HG03280 (cell line): Measurements from ENCODE around the gene PARP3.
A peak's percentile ranks its signal among the peaks of the same experiment; 100 is the strongest.
"Not testable (repeated sequence)": the region's sequence is repeated elsewhere in the genome, so short reads cannot be mapped to it uniquely, and the experiment has no call there.

Experiments
- ATAC-seq: cut with Tn5 transposase; IDR thresholded peaks from one replicate; pipeline ENCODE4 v1.9.1; 2021; ENCODE audit warnings: mild to moderate bottlenecking, moderate library complexity; ENCODE audit not compliant: unreplicated experiment

The PARP3 gene

DNA sequence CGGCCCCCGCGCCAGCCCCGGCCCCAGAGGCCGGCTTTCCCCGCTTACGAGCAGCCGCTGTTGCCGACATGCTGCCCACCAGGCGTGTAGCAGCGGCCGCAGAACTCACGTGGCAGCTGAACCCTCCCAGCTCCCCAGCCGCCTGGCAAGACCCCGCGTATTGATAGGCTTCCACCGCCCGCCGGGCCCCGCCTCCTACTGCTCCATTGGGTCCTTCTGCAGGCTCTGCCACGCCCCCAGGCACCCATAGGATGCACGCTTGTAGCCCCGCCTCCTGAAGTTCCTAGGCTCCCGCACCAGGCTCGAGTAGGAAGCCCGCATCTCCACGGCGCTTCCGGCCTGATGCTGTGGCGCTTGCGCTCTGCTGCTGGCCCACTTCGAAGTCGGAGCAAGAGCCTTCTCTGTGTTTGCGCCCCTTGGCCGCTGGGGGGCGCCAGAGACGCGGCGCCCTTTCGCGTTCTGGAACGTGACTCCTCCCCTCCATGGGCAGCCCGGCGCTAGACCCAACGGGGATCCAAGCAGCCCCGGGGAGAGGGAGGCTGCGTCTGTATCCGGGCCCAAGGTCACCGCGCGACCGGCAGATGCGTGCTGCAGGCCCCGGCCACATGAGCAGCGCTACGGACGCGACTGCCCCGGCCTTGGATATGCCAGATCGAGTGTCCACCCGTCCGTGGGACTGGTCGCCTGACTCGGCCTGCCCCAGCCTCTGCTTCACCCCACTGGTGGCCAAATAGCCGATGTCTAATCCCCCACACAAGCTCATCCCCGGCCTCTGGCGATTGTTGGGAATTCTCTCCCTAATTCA is at the start of gene PARP3, which contains the start of gene RRP9:
TSS of gene PARP3 (plus strand) at position 566 of the 805 bp plus-strand sequence. CDS start 993 bp downstream, outside the sequence.
TSS of gene RRP9 (minus strand) at position 107 of the 805 bp plus-strand sequence. CDS start at position 70, 37 bp downstream.
- peak; percentile 92 for ATAC-seq

DNA sequence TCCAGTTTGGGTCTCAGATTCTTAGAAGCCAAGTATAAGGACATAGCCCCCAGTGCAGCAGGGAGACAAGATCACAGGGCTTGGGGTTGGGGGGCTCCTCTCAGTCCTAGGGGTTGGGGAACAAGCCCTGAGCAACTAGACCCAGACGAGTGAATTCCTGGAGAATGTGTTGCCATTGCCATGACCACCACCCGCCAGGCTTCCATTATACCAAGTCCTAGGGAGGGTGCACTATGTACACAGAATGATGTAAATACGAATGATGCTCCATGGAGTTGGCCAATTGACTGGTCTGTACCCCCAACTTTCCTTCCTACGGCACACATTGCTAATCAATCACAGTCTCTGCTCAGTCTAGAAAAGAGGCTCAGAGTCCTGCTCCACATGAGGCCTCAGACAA is 47.8 kb upstream of the PARP3 start:
- ATAC-seq: no peak

DNA sequence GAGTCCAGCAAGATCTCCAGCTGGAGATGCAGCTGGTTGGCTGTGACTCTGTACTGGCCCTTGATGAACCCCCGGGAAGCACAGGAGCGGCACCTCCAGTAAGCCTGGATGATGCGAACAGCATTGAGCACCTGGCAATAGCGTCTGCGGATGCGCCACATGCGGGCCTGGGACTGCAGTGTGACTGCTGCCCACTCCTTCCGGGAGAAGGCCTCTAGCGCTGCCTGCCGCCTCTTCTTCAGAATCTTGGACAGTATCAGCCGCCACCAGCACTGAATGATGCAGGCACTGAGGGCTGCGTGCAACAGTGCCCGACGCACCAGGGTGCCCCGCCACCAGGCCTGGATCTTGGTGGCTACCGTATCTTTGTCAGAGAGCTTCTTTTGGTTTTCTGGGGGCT is 47.2 kb upstream of the PARP3 start:
- ATAC-seq: no peak

DNA sequence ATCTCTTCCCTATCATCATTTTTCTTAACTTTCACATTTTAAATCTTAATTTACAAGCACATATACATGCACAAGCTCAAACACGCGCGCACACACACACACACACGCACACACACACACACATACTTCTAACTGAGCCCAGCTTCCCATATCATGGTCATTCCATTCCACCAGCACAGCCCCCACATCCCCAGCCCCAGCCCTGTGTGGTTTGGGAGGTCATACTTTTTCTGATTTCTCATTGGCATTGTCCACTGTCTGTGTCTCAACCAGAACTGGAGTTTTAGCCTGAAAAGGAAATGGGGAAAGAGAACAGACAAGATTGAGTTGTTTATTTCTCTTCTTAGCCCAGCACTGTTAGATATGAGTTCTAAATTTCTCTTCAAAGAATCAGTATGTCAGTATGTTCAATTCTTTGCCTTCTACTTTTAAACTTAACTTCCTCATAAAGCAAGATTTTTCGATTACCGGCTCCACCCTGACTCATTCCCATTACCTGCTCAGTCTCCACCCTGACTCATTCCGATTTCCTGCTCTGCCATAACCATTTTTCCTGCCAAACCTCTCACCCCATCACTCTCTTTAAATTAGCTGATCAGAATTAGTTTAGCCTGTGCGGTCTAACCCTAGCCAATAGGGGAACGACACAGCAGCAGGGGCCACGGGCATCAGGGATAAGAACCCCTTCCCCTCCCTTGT is 45.4 kb upstream of the PARP3 start:
- ATAC-seq: no peak

DNA sequence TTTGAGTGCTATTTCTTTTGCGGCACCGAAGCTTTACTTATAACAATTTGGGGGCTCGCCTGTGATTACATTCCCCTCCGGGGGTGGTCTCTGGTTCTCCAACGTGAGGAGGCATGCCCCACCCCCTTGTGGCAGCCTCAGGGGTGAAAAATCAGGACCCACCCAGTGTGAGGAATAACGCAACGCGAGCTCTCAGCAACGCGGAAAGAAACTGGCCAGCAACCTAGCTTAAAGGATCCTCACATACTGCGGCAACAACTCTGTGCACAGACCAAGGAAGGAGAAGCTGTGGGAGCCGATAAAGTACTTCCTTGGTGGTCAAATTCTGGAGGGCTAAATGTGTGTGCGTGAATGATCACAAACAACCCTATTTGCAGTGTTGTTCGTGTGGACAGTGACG is 44.8 kb upstream of the PARP3 start:
- no peak for ATAC-seq

DNA sequence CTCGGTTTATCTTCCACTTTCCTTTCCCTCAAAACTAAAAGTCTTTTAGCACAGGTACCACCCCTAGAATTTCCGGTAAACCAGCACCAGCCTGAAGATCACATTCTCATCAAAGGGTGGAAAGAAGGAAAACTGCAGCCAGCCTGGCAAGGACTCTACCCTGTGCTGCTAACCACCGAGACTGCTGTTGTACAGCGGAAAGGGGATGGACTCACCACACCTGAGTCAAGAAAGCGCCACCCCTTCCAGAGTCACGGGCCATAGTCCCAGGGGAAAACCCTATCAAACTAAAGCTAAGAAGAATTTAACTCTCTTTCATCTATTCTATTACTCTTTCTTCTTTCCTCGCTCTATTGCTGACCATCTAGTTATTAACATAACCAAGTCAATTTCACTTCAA is 42.1 kb upstream of the PARP3 start:
- not testable (repeated sequence) for ATAC-seq

DNA sequence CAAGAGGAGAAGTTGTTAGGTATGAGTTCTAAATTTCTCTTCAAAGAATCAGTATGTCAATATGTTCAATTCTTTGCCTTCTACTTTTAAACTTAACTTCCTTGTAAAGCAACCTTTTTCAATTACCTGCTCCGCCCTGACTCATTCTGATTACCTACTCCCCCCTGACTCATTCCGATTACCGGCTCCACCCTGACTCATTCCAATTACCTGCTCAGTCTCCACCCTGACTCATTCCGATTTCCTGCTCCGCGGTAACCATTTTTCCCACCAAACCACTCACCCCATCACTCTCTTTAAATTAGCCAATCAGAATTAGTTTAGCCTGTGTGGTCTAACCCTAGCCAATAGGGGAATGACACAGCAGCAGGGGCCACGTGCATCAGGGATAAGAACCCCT is 39.8 kb upstream of the PARP3 start:
- not testable (repeated sequence) for ATAC-seq

DNA sequence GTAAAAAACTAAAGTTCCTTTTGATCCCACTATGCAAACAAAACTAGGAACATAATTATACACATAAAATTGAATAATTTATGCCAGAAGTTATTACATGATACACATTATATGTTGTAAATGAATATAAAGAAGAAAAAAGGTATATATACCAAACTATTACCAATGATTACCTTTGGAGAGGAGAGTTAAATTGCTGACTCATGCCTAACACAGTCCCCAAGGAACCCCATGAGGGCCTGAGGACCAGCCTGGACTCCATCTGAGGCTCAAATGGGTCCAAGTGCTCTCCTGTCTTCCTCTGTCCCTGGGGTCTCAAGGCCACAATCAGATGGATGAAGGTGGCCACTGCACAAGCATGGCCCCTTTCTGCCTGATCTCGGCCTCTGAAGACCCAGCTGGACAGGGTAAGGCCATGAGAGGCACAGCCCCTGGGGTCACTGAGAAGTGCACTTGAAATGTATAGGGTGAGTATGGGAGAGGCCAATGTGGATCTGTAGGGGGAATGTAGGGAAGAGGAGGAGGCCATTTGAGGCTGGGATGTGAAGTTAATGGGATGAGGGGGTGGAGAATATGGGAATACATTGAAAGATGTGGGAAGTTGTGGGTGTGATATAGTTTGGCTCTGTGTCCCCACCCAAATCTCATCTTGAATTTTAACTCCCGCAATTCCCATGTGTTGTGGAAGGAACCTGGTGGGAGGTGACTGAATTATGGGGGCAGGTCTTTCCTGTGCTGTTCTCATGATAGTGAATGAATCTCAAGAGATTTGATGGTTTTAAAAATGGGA is 37.9 kb upstream of the PARP3 start:
- no peak for ATAC-seq

DNA sequence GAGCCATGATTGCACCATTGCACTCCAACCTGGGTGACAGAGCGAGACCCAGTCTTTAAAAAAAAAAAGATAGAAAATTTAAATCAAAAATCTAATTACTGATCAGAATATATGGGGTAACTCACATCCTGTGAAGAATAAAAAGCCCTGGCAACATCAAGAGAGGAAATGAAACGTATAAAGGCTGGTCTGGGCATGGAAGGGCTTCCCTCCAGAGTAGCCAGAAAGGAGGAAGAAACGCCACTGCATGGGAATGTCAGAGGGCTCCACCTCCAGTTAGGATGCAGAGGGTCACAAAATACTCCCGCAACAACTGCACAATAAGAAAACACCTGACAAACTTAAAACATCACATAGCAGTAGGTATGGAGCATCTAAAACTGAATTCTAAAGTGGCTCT is 34.1 kb upstream of the PARP3 start:
- no peak for ATAC-seq

DNA sequence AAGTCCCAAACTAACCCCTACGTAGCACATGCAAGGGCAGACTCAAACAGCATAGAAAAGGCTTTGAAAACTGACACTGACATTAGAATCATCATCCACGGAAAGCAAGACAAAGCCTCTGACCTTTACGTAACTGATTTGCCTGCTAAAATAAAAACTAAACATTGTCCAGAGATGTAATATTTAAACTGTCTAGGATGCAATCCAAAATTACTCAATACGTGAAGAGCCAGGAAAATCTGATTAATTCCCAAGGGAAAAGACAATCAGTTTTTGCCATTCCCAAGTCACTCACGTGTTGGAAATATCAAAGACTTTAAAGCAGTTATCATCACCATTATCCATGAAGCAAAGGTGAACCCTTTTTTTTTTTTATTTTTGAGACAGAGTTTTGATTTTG is 25.7 kb upstream of the PARP3 start:
- ATAC-seq: no peak

DNA sequence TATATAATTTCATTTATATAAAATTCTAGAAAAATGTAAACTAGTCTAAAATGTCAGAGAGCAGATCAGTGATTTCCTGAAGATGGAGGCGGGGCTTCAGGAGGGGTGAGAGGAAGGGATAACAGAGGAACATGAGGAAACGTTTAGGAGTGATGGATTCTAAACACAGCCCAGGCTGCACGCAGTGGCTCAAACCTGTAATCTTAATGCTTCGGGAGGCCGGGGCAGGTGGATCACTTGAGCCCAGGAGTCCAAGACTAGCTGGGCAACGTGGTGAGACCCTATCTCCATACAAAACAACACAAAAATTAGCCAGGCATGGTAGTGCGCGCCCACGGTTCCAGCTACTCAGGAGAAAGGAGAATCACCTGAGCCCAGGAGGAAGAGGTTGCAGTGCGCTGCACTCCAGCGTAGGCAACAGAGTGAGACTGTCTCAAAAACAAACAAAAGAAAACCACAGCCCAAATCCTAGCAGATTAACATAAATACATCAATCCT is 21.0 kb upstream of the PARP3 start:
- no peak for ATAC-seq

DNA sequence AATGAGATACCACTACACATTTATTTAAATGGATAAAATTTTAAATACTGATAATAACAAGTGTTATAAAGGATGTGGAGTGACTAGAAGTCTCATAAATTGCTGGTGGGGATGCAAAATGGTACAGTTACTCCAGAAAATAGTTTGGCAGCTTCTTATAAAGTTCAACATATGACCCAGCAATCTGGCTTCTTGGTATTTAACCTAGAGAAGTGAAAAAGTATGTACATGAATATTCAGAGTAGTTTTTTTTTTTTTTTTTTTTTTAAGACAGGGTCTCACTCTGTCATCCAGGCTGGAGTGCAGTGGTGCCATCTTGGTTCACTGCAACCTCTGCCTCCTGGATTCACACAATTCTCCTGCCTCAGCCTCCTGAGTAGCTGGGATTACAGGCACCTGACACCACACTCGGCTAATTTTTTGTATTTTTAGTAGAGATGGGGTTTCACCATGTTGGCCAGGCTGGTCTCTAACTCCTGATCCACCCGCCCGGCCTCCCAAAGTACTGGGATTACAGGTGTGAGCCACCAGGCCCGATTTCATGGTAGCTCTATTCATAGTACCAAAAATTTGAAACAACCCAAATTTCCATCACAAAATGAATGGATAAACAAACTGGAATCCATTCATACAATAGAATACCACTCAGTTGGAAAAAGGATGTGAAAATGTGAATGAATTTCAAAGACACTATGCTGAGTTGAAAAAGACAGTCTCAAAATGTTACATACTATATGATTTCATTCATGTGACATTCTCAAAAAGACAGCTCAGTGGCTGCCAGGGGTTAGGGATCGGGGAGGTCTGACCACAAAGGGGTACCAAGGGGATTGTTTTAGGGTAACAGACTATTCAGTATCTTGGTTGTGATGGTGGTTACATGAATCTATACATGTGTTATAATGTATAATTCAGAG is 14.8 kb upstream of the PARP3 start:
- no peak for ATAC-seq

DNA sequence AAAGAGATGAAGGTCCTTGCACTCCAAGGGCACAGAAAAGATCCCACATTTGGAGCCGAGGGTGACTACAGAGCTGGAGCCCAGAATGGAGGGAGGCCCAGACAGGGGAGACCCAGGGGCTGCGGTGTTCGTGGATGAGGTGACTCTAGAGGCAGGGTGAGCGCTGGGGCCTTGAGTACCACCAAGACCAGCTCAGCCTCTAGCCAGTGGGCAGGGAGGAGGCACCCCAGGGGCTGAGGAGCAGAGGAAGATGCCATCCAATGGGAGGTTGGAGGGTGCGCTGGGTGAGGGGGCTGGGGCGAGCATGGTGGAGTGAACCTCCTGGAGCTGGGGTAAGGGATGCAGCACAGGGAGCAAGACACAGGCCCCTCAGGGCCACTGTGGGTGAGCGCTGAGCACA is 13.7 kb upstream of the PARP3 start:
- no peak for ATAC-seq

DNA sequence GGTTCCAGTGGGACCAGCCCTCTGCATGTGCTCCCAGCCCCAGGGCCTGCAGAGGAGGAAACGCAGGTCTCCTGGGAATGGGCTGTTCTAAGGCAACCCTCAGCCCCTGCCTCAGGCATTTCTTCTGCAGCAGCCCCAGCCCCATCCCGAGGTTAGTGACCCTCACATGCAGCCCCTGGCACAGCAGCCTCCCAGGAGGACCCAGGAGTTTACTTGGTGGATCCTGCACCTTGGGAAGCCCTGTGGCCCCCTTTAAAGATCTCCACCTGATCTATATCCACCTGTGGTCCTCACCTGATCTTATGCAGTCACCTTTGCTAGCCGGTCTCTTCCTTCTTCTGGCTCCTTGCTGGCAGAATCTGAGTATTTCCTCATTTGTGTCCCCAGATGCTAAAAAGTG is 13.2 kb upstream of the PARP3 start:
- not testable (repeated sequence) for ATAC-seq

DNA sequence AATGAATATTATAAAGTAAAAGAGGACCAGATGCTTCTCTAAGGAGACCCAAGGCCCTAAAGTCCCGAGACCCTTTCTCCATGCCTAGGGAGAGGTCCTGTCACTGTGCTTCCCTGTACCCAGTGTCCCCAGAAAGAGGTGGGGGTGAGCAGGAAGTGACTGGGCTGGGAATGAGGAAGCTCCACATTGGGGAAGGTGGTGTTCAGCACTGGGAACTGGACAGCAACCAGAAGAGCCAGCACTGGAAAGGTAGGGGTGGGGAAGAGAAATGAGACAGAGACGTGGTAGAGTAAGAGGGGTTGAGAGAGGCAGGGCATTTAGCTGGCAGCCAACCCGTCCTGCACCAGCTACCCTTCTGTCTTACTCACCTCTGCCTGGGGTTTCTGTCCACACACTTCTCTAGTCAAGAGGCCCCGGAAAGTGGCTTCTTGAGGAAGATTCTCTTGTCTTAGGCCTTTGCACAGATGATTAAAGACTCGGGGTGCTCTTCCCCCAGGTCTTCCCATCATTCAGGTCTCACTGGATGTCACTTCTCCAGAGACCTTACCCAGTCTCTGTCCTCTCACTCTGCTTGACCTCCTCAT is 12.7 kb upstream of the PARP3 start:
- ATAC-seq: no peak

DNA sequence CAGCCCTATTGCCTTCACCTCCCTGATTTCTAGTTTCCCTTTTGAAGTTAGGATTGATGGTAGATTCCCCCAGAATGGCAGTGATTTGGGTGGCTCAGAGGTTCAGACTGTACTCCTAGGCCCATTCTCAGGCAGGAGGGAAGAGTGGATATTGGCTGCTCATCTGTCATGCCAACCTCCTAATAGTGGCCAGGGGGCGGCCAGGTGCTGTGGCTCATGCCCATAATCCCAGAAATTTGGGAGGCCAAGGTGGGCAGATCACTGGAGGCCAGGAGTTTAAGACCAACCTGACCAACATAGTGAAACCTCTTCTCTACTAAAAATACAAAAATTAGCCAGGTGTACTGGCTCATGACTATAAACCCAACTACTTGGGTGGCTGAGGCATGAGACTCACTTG is 11.7 kb upstream of the PARP3 start:
- ATAC-seq: no peak

DNA sequence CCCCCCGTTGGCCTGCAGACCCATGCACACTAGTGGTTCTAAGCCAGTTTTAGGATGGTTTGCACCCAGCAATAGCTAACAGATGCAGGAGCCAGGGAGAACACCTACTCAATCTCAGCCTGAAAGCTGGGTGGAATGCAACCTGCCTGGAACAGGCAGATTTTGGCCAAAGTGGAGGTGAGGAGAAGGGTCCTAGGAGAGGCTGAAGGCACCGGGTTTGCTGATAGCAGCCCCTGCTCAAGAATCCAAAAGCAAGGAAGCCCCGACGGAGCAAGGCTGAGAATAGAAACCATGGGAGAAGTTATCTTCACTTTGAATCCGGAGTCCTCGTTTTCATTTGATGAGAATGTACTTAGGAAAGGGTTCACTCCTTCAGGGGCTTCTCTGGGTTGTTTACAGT is 10.4 kb upstream of the PARP3 start:
- ATAC-seq: no peak

DNA sequence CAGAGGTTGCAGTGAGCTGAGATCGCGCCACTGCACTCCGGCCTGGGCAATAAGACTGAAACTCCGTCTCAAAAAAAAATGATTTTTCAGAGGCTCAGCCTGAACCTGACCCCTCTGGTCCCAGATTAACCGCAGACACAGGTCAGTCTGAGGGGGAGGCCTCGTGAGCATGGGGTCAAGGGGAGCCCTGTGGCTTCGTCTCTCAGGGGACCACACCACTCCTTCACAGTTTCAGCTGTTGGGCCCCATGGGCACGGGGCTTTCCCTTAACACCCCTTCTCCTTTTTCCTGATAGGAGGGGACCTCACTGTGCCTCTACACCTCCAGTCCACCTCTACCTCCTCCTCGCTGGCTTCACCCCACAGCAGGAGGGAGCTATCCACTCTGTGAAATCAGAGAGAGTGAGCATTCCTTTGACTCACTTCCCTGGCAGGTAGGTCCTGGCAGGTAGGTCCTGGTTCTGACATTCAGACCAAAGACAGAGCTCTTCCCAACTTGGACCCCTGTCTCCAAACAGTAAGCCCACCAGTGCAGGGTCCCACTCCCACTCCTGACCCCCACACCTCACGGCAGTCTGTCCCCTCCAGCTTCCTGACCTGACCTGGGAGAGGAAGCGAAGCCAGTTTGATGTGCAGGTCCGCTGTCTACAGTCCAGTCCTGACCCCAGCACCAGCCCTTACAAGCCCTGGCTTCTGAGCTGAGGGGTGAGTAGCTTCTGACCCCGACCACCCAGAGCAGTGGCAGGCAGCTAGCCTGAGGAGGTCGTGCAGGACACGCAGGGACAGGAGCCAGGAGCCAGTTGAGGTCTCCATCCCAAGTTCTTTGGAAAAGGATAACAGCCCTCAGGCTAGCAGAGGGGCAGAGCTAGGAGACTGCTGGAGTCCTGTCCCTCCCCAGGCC is 9.4 kb upstream of the PARP3 start:
- no peak for ATAC-seq
